HCT116 (cell line): ENCODE measurements around the gene SNHG17. TPM values are rescaled to one million over a fixed set of nuclear protein-coding genes. Genes with fewer than 3 reads are reported as not detected.
"Not testable (repeated sequence)": the region's sequence is repeated elsewhere in the genome, so short reads cannot be mapped to it uniquely, and the experiment has no call there.

Experiments used
- ATAC-seq: fragments of 200-7000 bp; cut with Tn5 transposase; 2 replicates; pipeline ENCODE4 v1.9.1; 2020; ENCODE audit warnings: mild to moderate bottlenecking, moderate library complexity
- BruUV-seq: library from RNA; stranded (reverse); fragments of 400-500 nt; replicated peaks from 2 replicates; lab custom pipeline; 2021; lab: Mats Ljungman, UMichigan
- CTCF ChIA-PET: fragments of 300-600 bp; sonication (Branson Sonifier 250); formaldehyde crosslinking; loops from one replicate; lab custom pipeline; 2021; ENCODE audit warnings: antibody characterized with exemption; lab: Charles Lee
- POLR2A ChIA-PET: fragments of 300-600, 350-600 bp; sonication (Branson Sonifier 250); formaldehyde crosslinking; loops from one replicate; lab custom pipeline; 2021; ENCODE audit warnings: antibody characterized with exemption; lab: Charles Lee
- RAD21 ChIA-PET, 2 experiments: fragments of 300-600 bp; sonication (Branson Sonifier 250); formaldehyde crosslinking; loops; one replicate each; lab custom pipeline; 2023; ENCODE audit warnings: low total read pairs in 2 of 2; ENCODE audit not compliant: uncharacterized antibody in 2 of 2, unreplicated experiment in 2 of 2, low non-redundant PET in 1 of 2; lab: Charles Lee
- DNase-seq: peaks from one replicate; pipeline ENCODE4 v3.0.0-alpha.2; 2010; ENCODE audit warnings: low read depth, low spot score
- H2AFZ ChIP-seq: fragments of 200-600 bp; shearing (Covaris generic), sonication (generic); 2 replicates; pipeline ENCODE4 v1.6.1; 2017; ENCODE audit warnings: low read depth, mixed run types, mixed read lengths, antibody characterized with exemption, low read length; ENCODE audit not compliant: poor library complexity, severe bottlenecking
- H3K27ac ChIP-seq: 2 replicates; pipeline ENCODE4 v1.5.1; 2012; ENCODE audit warnings: low read depth, low read length
- H3K27me3 ChIP-seq: fragments of 200-600 bp; sonication (generic); 2 replicates; pipeline ENCODE4 v1.6.1; 2016; ENCODE audit warnings: mixed run types, low read length, mixed read lengths; ENCODE audit not compliant: insufficient read depth
- H3K36me3 ChIP-seq, 2 experiments: fragments of 200-500 bp in 1 of 2; fragments of 200-600 bp in 1 of 2; sonication (Bioruptor generic) in 1 of 2; sonication (generic) in 1 of 2; 2 replicates each; pipeline versions ENCODE4 v1.5.1 to v1.6.1; 2014 to 2016; ENCODE audit warnings: low read length in 2 of 2, inconsistent platforms in 1 of 2, mixed read lengths in 1 of 2, mixed run types in 1 of 2; ENCODE audit not compliant: insufficient read depth in 2 of 2, control insufficient read depth in 1 of 2
- H3K4me1 ChIP-seq, 2 experiments: fragments of 200-600 bp in 1 of 2; sonication (generic) in 1 of 2; 2 replicates each; pipeline versions ENCODE4 v1.5.1 to v1.6.1; 2012 to 2017; ENCODE audit warnings: low read length in 2 of 2, inconsistent platforms in 1 of 2, mild to moderate bottlenecking in 1 of 2, mixed read lengths in 1 of 2, mixed run types in 1 of 2, moderate library complexity in 1 of 2; ENCODE audit not compliant: insufficient read depth in 2 of 2, control insufficient read depth in 1 of 2
- H3K4me2 ChIP-seq: fragments of 200-600 bp; sonication (generic); 2 replicates; pipeline ENCODE4 v1.6.1; 2017; ENCODE audit warnings: mixed run types, low read length, mixed read lengths
- H3K4me3 ChIP-seq, 2 experiments: fragments of 200-600 bp in 1 of 2; sonication (generic) in 1 of 2; replicated peaks in 1 of 2; 2 replicates each; pipeline ENCODE4 v1.5.1; 2011 to 2016; ENCODE audit warnings: low read length in 2 of 2, control low read depth in 1 of 2, low read depth in 1 of 2, mild to moderate bottlenecking in 1 of 2, mixed read lengths in 1 of 2, mixed run types in 1 of 2
- H3K79me2 ChIP-seq: fragments of 200-600 bp; sonication (generic); 2 replicates; pipeline ENCODE4 v1.6.1; 2017; ENCODE audit warnings: mild to moderate bottlenecking, mixed run types, low read length, moderate library complexity, mixed read lengths; ENCODE audit not compliant: insufficient read depth
- H3K9ac ChIP-seq: fragments of 200-600 bp; sonication (generic); 2 replicates; pipeline ENCODE4 v1.6.1; 2016; ENCODE audit warnings: low read length, mixed read lengths
- H3K9me2 ChIP-seq: fragments of 200-600 bp; sonication (generic), shearing (Covaris generic); 2 replicates; pipeline ENCODE4 v1.6.1; 2017; ENCODE audit warnings: mixed run types, mild to moderate bottlenecking, moderate library complexity; ENCODE audit not compliant: insufficient read depth
- H3K9me3 ChIP-seq, 2 experiments: fragments of 200-500 bp in 1 of 2; fragments of 200-600 bp in 1 of 2; sonication (Bioruptor generic) in 1 of 2; sonication (generic) in 1 of 2; 2 replicates each; pipeline ENCODE4 v1.6.1; 2014 to 2017; ENCODE audit warnings: low read length in 2 of 2, mixed read lengths in 2 of 2, inconsistent platforms in 1 of 2, low read depth in 1 of 2, mild to moderate bottlenecking in 1 of 2, mixed run types in 1 of 2, moderate library complexity in 1 of 2; ENCODE audit not compliant: control insufficient read depth in 1 of 2, insufficient read depth in 1 of 2
- H4K20me1 ChIP-seq: fragments of 200-600 bp; sonication (generic), shearing (Covaris generic); 2 replicates; pipeline ENCODE4 v1.6.1; 2017; ENCODE audit warnings: mixed run types, mild to moderate bottlenecking, moderate library complexity; ENCODE audit not compliant: insufficient read depth
- EGR1 ChIP-seq: IDR thresholded peaks from 2 replicates; pipeline ENCODE4 v1.6.1; 2012; ENCODE audit warnings: low read depth
- POLR2A ChIP-seq: IDR thresholded peaks from 2 replicates; pipeline ENCODE4 v1.7.0; 2011; ENCODE audit warnings: borderline replicate concordance; ENCODE audit not compliant: insufficient read depth, insufficient read length; ENCODE audit errors: extremely low read depth
- SIN3A ChIP-seq: IDR thresholded peaks from 2 replicates; pipeline ENCODE4 v1.6.1; 2012; ENCODE audit warnings: low read depth
- TCF7L2 ChIP-seq: IDR thresholded peaks from 2 replicates; pipeline ENCODE4 v1.7.0; 2011; ENCODE audit warnings: borderline replicate concordance, inconsistent platforms; ENCODE audit not compliant: insufficient read depth, insufficient read length; ENCODE audit errors: extremely low read depth
- YY1 ChIP-seq: IDR thresholded peaks from 2 replicates; pipeline ENCODE4 v1.6.1; 2011; ENCODE audit warnings: low read length, low read depth, moderate library complexity, mild to moderate bottlenecking; ENCODE audit not compliant: insufficient replicate concordance; ENCODE audit errors: extremely low read depth
- ZFX ChIP-seq: fragments of 450-650 bp; IDR thresholded peaks from 2 replicates; pipeline ENCODE4 v1.6.1; 2017
- ZNF274 ChIP-seq: fragments of 200-500 bp; sonication (Bioruptor generic); IDR thresholded peaks from 2 replicates; pipeline ENCODE4 v1.6.1; 2014; ENCODE audit warnings: mild to moderate bottlenecking, low read depth, low read length, inconsistent platforms
- intact Hi-C: fragments of 100-400 bp; cut with micrococcal nuclease; formaldehyde crosslinking; loops from 2 replicates; pipeline ENCODE4 v1.10.0; 2022
- total RNA-seq: library from RNA; stranded (reverse); gene quantifications from one replicate; pipeline ENCODE4 v1.2.1, GENCODE V29; 2021; ENCODE audit not compliant: unreplicated experiment

The SNHG17 gene
- total RNA-seq, 1 experiment from 2014 or later: 65.7 TPM

DNA sequence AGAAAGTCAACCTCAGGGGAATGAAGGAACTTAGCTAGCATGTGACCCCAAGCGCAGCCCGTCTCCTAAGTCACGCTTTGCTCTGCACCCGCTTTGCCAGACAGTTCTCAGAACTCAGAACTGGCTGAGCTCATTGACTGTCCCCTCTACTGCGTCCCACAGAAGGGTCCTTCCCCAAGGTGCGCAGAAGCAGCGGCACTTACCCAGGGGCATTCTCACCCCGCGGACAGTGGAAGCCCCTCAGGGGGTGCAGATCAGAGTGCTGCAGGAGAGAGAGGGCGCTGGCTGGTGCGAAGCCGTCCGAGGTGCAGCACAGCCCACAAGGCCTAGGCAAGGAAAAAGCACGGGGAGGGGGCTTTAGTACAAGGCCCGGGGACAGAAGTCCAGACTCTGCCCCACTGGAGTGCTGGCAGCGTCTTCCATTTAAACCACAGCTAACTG is 807 bp downstream of the SNHG17 start:
- peaks cover 37 to 48% of the 10 kb centered on the region in 2 experiments for H3K36me3 ChIP-seq
- ChIA-PET CTCF (interaction anchor here (1.4 to 1.6 kb wide), 3 partner anchors 12 to 38 kb away, joined by 4 to 7 read pairs (median 4); partner anchors contain the start of gene RALGAPB), RAD21 (no interaction called here), POLR2A (interaction anchor here (1.5 to 2.1 kb wide), 2 partner anchors 13 to 39 kb away, joined by 13 to 27 read pairs; partner anchors contain the start of gene RALGAPB)
- peak overlapping the region; percentile 85 for H3K27ac ChIP-seq
- H2AFZ ChIP-seq: no peak overlapping the region
- peak overlapping the region; percentile 77 to 99 for H3K4me3 ChIP-seq
- TF ChIP-seq POLR2A (no peak), ZFX (no peak), SIN3A (no peak), ZNF274 (no peak)
- H3K27me3 ChIP-seq: 0 out of 2 replicates have a peak, but pooled peaks cover 3% of the 10 kb centered on the region
- ATAC-seq: peak; percentile 18; the same call in 1 of the 2 replicates
- no peak for DNase-seq
- peaks cover 5 to 17% of the 10 kb centered on the region in 2 experiments for H3K4me1 ChIP-seq
- intact Hi-C loops: no loop called here
- no peaks in the 10 kb centered on the region for H3K9me2 ChIP-seq
- peaks cover 58% of the 10 kb centered on the region for H3K79me2 ChIP-seq
- H3K9ac ChIP-seq: peak overlapping the region; percentile 93
- BruUV-seq: no TSS peak
- H3K4me2 ChIP-seq: peak overlapping the region; percentile 79
- H3K9me3 ChIP-seq: no peaks in the 10 kb centered on the region
- peaks cover 38% of the 10 kb centered on the region; the same call in 1 of the 2 replicates for H4K20me1 ChIP-seq

GRCh38 chr20:38433304-38433972 is 1.7 kb downstream of the SNHG17 start:
- ChIA-PET CTCF (interaction anchor here (1.4 kb wide), 1 partner anchor 13 kb away, joined by 4 read pairs; no protein-coding TSS in a partner anchor), RAD21 (no interaction called here), POLR2A (interaction anchor here (2.1 kb wide), 1 partner anchor 14 kb away, joined by 27 read pairs; no protein-coding TSS in a partner anchor)
- H3K9me2 ChIP-seq: no peaks in the 10 kb centered on the region
- H3K27me3 ChIP-seq: no peaks in the 10 kb centered on the region
- H3K9ac ChIP-seq: peak overlapping the region; percentile 93
- DNase-seq (no peak), ATAC-seq (no peak)
- peaks cover 67% of the 10 kb centered on the region for H3K79me2 ChIP-seq
- peak overlapping the region; percentile 77 to 99 for H3K4me3 ChIP-seq
- H3K36me3 ChIP-seq: peaks cover 45 to 57% of the 10 kb centered on the region in 2 experiments
- H3K9me3 ChIP-seq: no peaks in the 10 kb centered on the region
- no TSS peak for BruUV-seq
- peak overlapping the region; percentile 30; the same call in 1 of the 2 replicates for H3K27ac ChIP-seq
- intact Hi-C loops: no loop called here
- peaks cover 5 to 17% of the 10 kb centered on the region in 2 experiments for H3K4me1 ChIP-seq
- H3K4me2 ChIP-seq: peak overlapping the region; percentile 79
- no peak for TF ChIP-seq ZFX
- no peak for TF ChIP-seq TCF7L2
- no peak for TF ChIP-seq YY1
- no peak for TF ChIP-seq EGR1
- H2AFZ ChIP-seq: no peak overlapping the region
- peaks cover 42% of the 10 kb centered on the region; the same call in 1 of the 2 replicates for H4K20me1 ChIP-seq

DNA sequence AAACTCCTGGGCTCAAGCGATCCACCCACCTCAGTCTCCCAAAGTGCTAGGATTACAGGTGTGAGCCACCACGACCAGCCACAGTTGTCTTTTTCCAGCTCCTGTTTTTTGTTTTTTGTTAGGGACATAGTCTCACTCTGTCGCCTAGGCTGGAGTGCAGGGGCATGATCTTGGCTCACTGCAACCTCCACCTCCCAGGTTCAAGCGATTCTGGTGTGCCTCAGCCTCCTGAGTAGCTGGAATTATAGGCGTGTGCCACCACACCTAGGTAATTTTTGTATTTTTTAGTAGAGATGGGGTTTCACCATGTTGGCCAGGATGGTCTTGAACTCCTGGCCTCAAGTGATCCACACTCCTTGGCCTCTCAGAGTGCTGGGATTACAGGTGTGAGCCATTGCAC is 2.3 kb downstream of the SNHG17 start:
- POLR2A ChIA-PET, DNase-seq, BruUV-seq, H3K9me3 ChIP-seq, H3K4me2 ChIP-seq, H3K4me3 ChIP-seq, H3K9ac ChIP-seq, H3K27ac ChIP-seq, ATAC-seq, RAD21 ChIA-PET, H3K9me2 ChIP-seq, H2AFZ ChIP-seq, H3K27me3 ChIP-seq, intact Hi-C loops: not testable (repeated sequence)
- H4K20me1 ChIP-seq: peaks cover 48% of the 10 kb centered on the region; the same call in 1 of the 2 replicates
- H3K4me1 ChIP-seq: peaks cover 5 to 17% of the 10 kb centered on the region in 2 experiments
- peaks cover 73% of the 10 kb centered on the region for H3K79me2 ChIP-seq
- peaks cover 51 to 63% of the 10 kb centered on the region in 2 experiments for H3K36me3 ChIP-seq
- CTCF ChIA-PET: interaction anchor here (1.5 kb wide), 1 partner anchor 13 kb away, joined by 4 read pairs; no protein-coding TSS in a partner anchor
